Left colon (tissue), 2 donors: ENCODE data around the gene PAGR1. TPM values are rescaled to one million over a fixed set of nuclear protein-coding genes. Genes with fewer than 3 reads are reported as not detected.
"Not testable (repeated sequence)": the region's sequence is repeated elsewhere in the genome, so short reads cannot be mapped to it uniquely, and the experiment has no call there.

ENCODE experiments used
- ATAC-seq: fragments of 200-7000 bp; cut with Tn5 transposase; one replicate; pipeline ENCODE4 v1.9.1; 2020; ENCODE audit warnings: mild to moderate bottlenecking, moderate library complexity
- DNase-seq, 2 donors: peaks; one replicate each; pipeline ENCODE4 v3.0.0-alpha.2; 2020
- intact Hi-C, 2 donors: fragments of 100-400 bp; cut with DNase I in 1 of 2; cut with micrococcal nuclease in 1 of 2; formaldehyde crosslinking; loops; one replicate each; pipeline versions ENCODE4 v1.11.2 to v1.14.0; 2022; cut with DNase I, micrococcal nuclease
- total RNA-seq, 2 donors: library from RNA; stranded (reverse); fragmentation: NEBNext Ultra II Directional; extraction: Animal tissue kit (Norgen Biotek cat#: 25700); gene quantifications; one replicate each; pipeline ENCODE4 v1.2.1, GENCODE V29; 2021
- donor health status: DM: no; HTN: no; CAD: no.
- donor health status: DM: yes; HTN: yes; CAD: no.

The PAGR1 gene
- total RNA-seq, 2 donors from 2014 or later = 16.8 to 17.4 TPM

- DNase-seq = no peak
- no peak for ATAC-seq
- intact Hi-C loops = no loop called here
These were observed 35.0 kb downstream of the PAGR1 start for GRCh38 chr16:29850998-29851397.

- ATAC-seq (no peak), DNase-seq (no peak)
- intact Hi-C loops = no loop called here
These were observed 36.7 kb downstream of the PAGR1 start for GRCh38 chr16:29852654-29853053.

- DNase-seq (no peak), ATAC-seq (no peak)
- intact Hi-C loops = no loop called here
These were observed 38.7 kb downstream of the PAGR1 start for GRCh38 chr16:29854520-29855100.

GRCh38 chr16:29857133-29857760 is 41.3 kb downstream of the PAGR1 start:
- ATAC-seq (no peak), DNase-seq (no peak)
- intact Hi-C loops = no loop called here

- no peak for ATAC-seq
- intact Hi-C loops = no loop called here
- DNase-seq = no peak
These were observed 42.3 kb downstream of the PAGR1 start for GRCh38 chr16:29858149-29858849.

DNA sequence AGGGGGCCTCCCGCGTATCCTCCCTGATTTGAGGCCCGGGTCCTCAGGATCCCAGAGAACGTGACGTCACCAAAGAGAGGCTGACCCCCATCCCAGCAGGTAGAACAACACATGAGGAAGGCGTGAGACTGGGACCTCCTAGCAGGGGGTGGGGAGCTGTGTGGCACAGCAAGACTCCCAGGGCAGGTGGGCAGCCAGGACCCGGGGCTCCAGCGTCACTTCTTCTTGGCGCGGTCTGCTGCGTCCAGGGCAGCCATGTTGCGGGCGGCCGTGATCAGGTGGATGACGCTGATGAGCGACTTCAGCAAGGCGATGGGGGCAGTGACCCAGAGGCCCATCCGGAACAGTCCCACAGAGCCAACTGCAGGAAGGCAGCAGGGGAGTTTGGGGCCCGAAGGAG is 43.0 kb downstream of the PAGR1 start:
- DNase-seq (no peak), ATAC-seq (no peak)
- intact Hi-C loops = no loop called here

DNA sequence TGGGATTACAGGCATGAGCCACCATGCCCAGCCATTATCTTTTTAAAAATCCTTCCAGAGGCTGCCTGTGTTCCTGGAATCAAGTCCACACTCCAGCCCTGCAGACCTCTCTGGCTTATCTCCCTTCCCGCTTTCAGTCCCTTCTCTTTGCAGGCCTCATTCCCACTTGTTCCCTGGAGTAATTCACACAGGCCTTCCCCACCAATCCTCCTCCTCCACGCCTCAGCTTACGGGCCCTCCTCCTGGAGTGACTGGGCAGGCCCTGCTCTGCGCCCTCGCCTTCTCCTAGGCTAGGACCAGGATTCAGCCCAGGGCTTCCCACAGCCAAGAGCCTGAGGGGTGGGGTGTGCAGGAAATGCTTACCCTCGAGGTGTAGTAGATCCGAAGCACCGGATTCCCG is 44.3 kb downstream of the PAGR1 start:
- ATAC-seq = no peak

GRCh38 chr16:29862383-29862883 is 46.5 kb downstream of the PAGR1 start:
- ATAC-seq = peak; percentile 30
- intact Hi-C loops = loop anchor here in 1 of 2 donors (10.0 kb wide), 1 partner anchor 62 kb away; the partner anchor contains the start of gene KCTD13
- DNase-seq = peak in 1 of 2 donors; percentile 51

More for the DNA sequence above, 44.3 kb downstream of the PAGR1 start:
- intact Hi-C loops = loop anchor here in 1 of 2 donors (10.0 kb wide), 1 partner anchor 65 kb away; the partner anchor contains the start of gene KCTD13
- no peak for DNase-seq

GRCh38 chr16:29862884-29863668 is 47.1 kb downstream of the PAGR1 start, which contains the start of gene CDIPT:
Gene CDIPT (minus strand): TSS chr16:29863226. CDS start chr16:29862857, 369 bp downstream.
- ATAC-seq (peak; percentile 93), DNase-seq (peak; percentile 93 to 96)
- intact Hi-C loops = loop anchor here in 1 of 2 donors (10.0 kb wide), 1 partner anchor 62 kb away; the partner anchor contains the start of gene KCTD13

GRCh38 chr16:29863669-29863984 is 47.7 kb downstream of the PAGR1 start:
- intact Hi-C loops = loop anchor here in 1 of 2 donors (10.0 kb wide), 1 partner anchor 61 kb away; the partner anchor contains the start of gene KCTD13
- no peak for ATAC-seq
- DNase-seq = no peak

GRCh38 chr16:29864205-29864604 is 48.3 kb downstream of the PAGR1 start:
- intact Hi-C loops = loop anchor here in 1 of 2 donors (10.0 kb wide), 1 partner anchor 61 kb away; the partner anchor contains the start of gene KCTD13
- no peak for DNase-seq
- ATAC-seq = no peak

DNA sequence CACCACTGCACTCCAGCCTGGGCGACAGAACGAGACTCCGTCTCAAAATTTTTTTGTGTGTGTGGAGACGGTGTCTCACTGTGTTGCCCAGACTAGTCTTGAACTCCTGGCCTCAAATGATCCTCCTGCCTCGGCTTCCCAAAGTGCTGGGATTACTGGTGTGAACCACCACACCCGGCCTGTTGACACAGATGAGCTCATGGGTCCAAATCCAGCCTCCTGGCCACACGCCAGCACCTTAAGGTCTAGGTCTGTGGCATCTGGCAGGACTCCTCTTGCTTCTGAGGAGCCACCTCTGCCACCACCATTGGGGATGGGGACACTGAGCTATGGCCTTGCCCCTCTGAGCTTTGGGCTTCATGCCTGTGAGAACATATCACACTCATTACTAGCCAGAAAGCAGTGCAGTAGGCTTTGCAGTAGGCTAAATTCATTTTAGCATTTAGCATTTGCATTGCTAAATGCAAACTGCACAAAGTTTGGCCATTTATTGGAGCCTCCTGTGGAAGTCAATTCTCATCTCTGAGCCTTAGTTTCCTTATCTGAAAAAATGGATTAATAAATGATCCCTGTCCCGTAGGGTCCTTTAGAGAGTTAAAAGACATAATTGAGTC is 52.6 kb downstream of the PAGR1 start:
- ATAC-seq (no peak), DNase-seq (no peak)
- intact Hi-C loops = loop anchor here in 1 of 2 donors (10.0 kb wide), 1 partner anchor 56 kb away; the partner anchor contains the start of gene KCTD13

DNA sequence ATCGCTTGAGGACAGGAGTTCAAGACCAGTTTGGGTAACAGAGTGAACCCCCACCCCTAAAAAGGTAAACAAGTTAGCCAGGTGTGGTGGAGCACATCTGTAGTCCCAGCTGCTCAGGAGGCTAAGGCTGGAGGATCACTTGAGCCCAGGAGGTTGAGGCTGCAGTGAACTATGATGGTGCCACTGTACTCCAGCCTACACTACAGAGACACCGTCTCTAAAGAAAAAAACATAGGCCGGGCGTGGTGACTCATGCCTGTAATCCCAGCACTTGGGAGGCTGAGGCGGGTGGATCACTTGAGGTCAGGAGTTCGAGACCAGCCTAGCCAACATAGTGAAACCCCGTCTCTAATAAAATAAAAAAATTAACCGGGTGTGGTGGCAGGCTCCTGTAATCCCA is 53.1 kb downstream of the PAGR1 start:
- intact Hi-C loops = loop anchor here in 1 of 2 donors (10.0 kb wide), 1 partner anchor 56 kb away; the partner anchor contains the start of gene KCTD13
- not testable (repeated sequence) for ATAC-seq, DNase-seq

Other genes starting within 250 kb of the PAGR1 start
- gene SPN, start 152.9 kb upstream of the PAGR1 start, total RNA-seq = 1 to 10 TPM; 1.8 to 3.5 TPM
- gene QPRT, start 137.0 kb upstream of the PAGR1 start, total RNA-seq = 10 to 100 TPM; 44.9 to 47.4 TPM
- gene C16orf54, start 70.2 kb upstream of the PAGR1 start, total RNA-seq = 1 to 10 TPM; 1.6 to 3.2 TPM
- 1,000 to 10,000 TPM; 1,315 to 1,793 TPM for gene ZG16, start 37.9 kb upstream of the PAGR1 start, total RNA-seq
- 10 to 100 TPM; 53.0 to 55.2 TPM for gene KIF22, start 25.4 kb upstream of the PAGR1 start, total RNA-seq
- gene MAZ, start 9.6 kb upstream of the PAGR1 start, total RNA-seq = 100 to 1,000 TPM; 252 to 365 TPM
- gene PRRT2, start 4.0 kb upstream of the PAGR1 start, total RNA-seq = 1 to 10 TPM; 1.3 to 2.0 TPM
- gene MVP, start 4.3 kb downstream of the PAGR1 start, total RNA-seq = 100 to 1,000 TPM; 467 to 578 TPM
- 10 to 100 TPM; 62.9 to 85.3 TPM for gene CDIPT, start 47.1 kb downstream of the PAGR1 start, total RNA-seq
- 10 to 100 TPM; 11.1 to 13.0 TPM for gene SEZ6L2, start 83.4 kb downstream of the PAGR1 start, total RNA-seq
- gene ASPHD1, start 84.3 kb downstream of the PAGR1 start, total RNA-seq = 1 to 10 TPM; 1.7 to 2.0 TPM
- 10 to 100 TPM; 22.2 to 35.2 TPM for gene KCTD13, start 110.1 kb downstream of the PAGR1 start, total RNA-seq
- 100 to 1,000 TPM; 187 to 192 TPM for gene TMEM219, start 145.9 kb downstream of the PAGR1 start, total RNA-seq
- 10 to 100 TPM; 44.5 TPM for gene TAOK2, start 157.7 kb downstream of the PAGR1 start, total RNA-seq
- gene HIRIP3, start 179.5 kb downstream of the PAGR1 start, total RNA-seq = 10 to 100 TPM in 1 of 2 donors, 1 to 10 TPM in 1; 7.6 to 11.9 TPM
- gene INO80E, start 180.1 kb downstream of the PAGR1 start, total RNA-seq = 10 to 100 TPM; 61.4 to 73.7 TPM
- gene DOC2A, start 194.9 kb downstream of the PAGR1 start, total RNA-seq = 1 to 10 TPM; 7.5 to 9.2 TPM
- not detected for gene C16orf92, start 207.0 kb downstream of the PAGR1 start, total RNA-seq
- gene TLCD3B, start 215.1 kb downstream of the PAGR1 start, total RNA-seq = under 1 TPM in 1 of 2 donors, not detected in 1; 0.31 TPM
- gene ALDOA, start 249.6 kb downstream of the PAGR1 start, total RNA-seq = 1,000 to 10,000 TPM; 1,798 to 1,835 TPM